Thyroid gland (tissue), 4 donors: ENCODE results near the gene HOXC10.

ENCODE experiments used
- CTCF ChIP-seq, 6 experiments: fragments of 200-600 bp in 3 of 6; fragments of 450-650 bp in 3 of 6; sonication (generic) in 3 of 6; IDR thresholded peaks; one replicate each; pipeline ENCODE4 v1.5.1; 2016 to 2019; ENCODE audit warnings: antibody characterized with exemption in 6 of 6, mild to moderate bottlenecking in 2 of 6, inconsistent platforms in 1 of 6, moderate library complexity in 1 of 6
- POLR2A ChIP-seq, 2 donors: fragments of 450-650 bp; IDR thresholded peaks; one replicate each; pipeline ENCODE4 v1.6.1; 2017; ENCODE audit warnings: antibody characterized with exemption in 2 of 2, mild to moderate bottlenecking in 2 of 2, moderate library complexity in 1 of 2

GRCh38 chr12:53998110-53998899, 13.4 kb downstream of the HOXC10 start:
- TF ChIP-seq CTCF (IDR thresholded peaks at IDR 0.05) (no peak), POLR2A (IDR thresholded peaks at IDR 0.05) (no peak)
